ENCODE measurements around the gene NOTCH4.
A peak's percentile ranks its signal among the peaks of the same experiment; 100 is the strongest.
"Not testable (repeated sequence)": the region's sequence is repeated elsewhere in the genome, so short reads cannot be mapped to it uniquely, and the experiment has no call there.

NOTCH4 gene

DNA sequence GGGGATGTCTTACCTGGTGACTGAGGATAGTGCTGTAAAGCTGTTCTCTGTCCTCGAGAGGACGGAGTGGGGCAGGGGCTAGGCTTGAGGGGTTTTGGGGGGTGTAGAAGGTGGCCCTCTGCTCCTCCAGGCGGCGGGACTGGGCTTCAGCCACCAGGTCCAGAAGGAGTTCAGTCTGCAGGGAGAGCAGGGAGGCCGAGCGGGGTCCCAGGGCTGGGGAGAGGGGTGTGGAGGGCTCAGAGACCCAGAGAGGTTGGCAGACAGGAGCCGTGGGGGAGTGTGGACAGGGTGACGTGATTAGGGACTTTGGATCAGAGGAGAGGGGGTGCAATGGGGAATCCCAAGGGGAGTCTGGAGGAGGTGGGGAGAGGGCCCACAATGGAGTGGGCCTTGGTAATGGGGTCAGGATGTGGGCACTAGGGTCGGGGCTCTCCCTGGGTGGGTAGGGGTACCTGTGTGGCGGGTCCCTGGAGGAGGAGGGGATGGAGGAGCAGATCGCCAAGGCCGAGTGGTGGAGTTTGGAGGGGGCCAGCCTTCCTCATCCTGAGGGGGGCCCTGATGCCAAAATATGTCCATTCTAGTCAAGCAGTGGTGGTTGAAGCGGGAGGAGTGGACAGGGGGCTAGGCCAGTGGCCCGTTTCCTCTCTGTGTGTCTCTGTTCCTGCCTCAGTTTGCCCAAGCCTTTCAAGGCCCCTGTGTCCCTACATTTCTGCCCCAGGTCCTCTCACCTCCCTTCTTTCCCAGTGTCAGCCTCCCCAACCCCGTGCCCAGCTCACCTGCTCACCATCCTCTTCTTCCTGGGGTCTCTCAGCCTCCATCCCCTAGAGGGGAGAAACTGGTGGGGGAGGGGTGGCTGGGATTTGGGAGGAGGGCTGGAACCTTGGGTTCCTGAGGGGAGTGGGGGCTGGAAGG is 31.9 kb downstream of the NOTCH4 start:
- Mint-ChIP-seq H3K4me1 (peaks cover 66% of the 10 kb centered on the region), H3K9me3 (no peaks in the 10 kb centered on the region), H3K27ac (peak overlapping the region; percentile 92), H3K4me3 (peak overlapping the region; percentile 85), H3K36me3 (peaks cover 32% of the 10 kb centered on the region), H3K27me3 (no peaks in the 10 kb centered on the region)
- no peak for ATAC-seq

- H3K36me3 Mint-ChIP-seq: peaks cover 40% of the 10 kb centered on the region
- no peak for ATAC-seq
- peak overlapping the region; percentile 92 for H3K27ac Mint-ChIP-seq
- peaks cover 69% of the 10 kb centered on the region for H3K4me1 Mint-ChIP-seq
- no peaks in the 10 kb centered on the region for H3K9me3 Mint-ChIP-seq
- H3K4me3 Mint-ChIP-seq: peak overlapping the region; percentile 85
- H3K27me3 Mint-ChIP-seq: no peaks in the 10 kb centered on the region
Observed at GRCh38 chr6:32190911-32191677, 32.8 kb downstream of the NOTCH4 start.

GRCh38 chr6:32190054-32190851 is 33.6 kb downstream of the NOTCH4 start, which contains the start of gene PBX2:
Gene PBX2 (minus strand): TSS chr6:32190202. CDS start chr6:32189915, 287 bp downstream.
- peaks cover 47% of the 10 kb centered on the region for H3K36me3 Mint-ChIP-seq
- H3K4me1 Mint-ChIP-seq: peaks cover 75% of the 10 kb centered on the region

DNA sequence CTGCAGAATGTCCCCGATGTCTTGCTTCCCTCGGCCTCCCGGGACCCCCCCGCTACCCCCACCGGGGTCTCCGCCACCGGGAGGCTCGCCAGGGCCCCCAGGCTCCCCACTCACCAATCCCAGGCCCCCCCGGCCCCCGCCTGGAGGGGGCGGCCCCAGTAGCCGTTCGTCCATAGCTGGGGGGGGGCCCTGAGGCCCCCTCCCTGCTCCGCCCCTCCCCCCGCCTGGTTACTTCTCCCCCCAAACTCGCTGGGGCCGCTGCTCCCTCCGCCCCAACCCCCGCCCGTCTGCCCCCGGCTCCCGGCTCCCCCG is 34.2 kb downstream of the NOTCH4 start:
- ATAC-seq: peak; percentile 49
- H3K4me3 Mint-ChIP-seq: peak overlapping the region; percentile 85
- H3K27ac Mint-ChIP-seq: peak overlapping the region; percentile 92
- peaks cover 69% of the 10 kb centered on the region for H3K4me1 Mint-ChIP-seq
- no peaks in the 10 kb centered on the region for H3K27me3 Mint-ChIP-seq
- H3K9me3 Mint-ChIP-seq: no peaks in the 10 kb centered on the region
- peaks cover 47% of the 10 kb centered on the region for H3K36me3 Mint-ChIP-seq

More at GRCh38 chr6:32190054-32190851, 33.6 kb downstream of the NOTCH4 start, which contains the start of gene PBX2:
- peak; percentile 87 for ATAC-seq
- Mint-ChIP-seq H3K27me3 (no peaks in the 10 kb centered on the region), H3K27ac (peak within 1 kb of the TSS; percentile 92), H3K9me3 (no peaks in the 10 kb centered on the region), H3K4me3 (peak within 1 kb of the TSS; percentile 85)

- Mint-ChIP-seq H3K36me3 (peaks cover 47% of the 10 kb centered on the region), H3K4me3 (peak overlapping the region; percentile 85)
Observed at GRCh38 chr6:32189069-32189741, 34.7 kb downstream of the NOTCH4 start.

GRCh38 chr6:32188381-32189068 is 35.3 kb downstream of the NOTCH4 start:
- H3K36me3 Mint-ChIP-seq: peaks cover 47% of the 10 kb centered on the region
- H3K9me3 Mint-ChIP-seq: no peaks in the 10 kb centered on the region
- no peaks in the 10 kb centered on the region for H3K27me3 Mint-ChIP-seq
- peaks cover 59% of the 10 kb centered on the region for H3K4me1 Mint-ChIP-seq
- H3K4me3 Mint-ChIP-seq: peak overlapping the region; percentile 85
- H3K27ac Mint-ChIP-seq: peak overlapping the region; percentile 92
- no peak for ATAC-seq

More at GRCh38 chr6:32189069-32189741, 34.7 kb downstream of the NOTCH4 start:
- Mint-ChIP-seq H3K9me3 (no peaks in the 10 kb centered on the region), H3K27ac (peak overlapping the region; percentile 92), H3K27me3 (no peaks in the 10 kb centered on the region), H3K4me1 (peaks cover 65% of the 10 kb centered on the region)
- ATAC-seq: no peak

DNA sequence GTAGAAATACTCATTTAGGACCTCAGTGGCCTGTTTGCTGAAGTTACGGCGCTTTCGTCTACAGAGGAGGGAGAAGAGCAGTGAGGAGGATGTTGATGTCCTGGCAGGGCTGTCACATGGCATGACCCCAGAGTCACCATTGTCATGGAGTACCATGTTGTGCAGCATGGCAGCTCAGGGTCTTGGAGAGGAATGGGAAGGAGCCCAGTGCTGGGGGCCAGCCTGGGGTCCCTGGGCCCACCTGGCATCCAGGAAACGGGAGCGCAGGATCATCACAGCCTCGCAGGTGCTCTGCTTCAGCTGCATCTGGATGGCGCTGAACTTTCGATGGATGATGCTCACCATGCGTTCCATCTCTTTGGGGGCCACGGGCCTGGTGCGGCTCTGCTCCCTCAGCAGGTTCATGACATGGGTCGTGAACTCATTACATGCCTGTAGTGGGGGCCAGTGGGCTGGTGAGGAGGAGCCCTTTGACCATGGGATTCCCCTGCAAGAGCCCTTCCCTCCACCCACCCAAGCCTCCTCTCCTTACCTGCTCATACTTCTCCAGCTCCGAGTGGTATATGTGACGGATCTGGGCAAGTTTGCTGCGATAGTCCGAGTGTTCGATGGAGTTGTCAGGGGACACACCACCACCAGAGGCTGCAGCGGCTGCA is 36.0 kb downstream of the NOTCH4 start:
- H3K9me3 Mint-ChIP-seq, H3K27me3 Mint-ChIP-seq, ATAC-seq: not testable (repeated sequence)
- Mint-ChIP-seq H3K4me1 (peaks cover 53% of the 10 kb centered on the region), H3K36me3 (peaks cover 48% of the 10 kb centered on the region), H3K27ac (peak overlapping the region; percentile 92), H3K4me3 (peak overlapping the region; percentile 11)

GRCh38 chr6:32187009-32187709 is 36.7 kb downstream of the NOTCH4 start:
- peaks cover 55% of the 10 kb centered on the region for H3K4me1 Mint-ChIP-seq
- no peak for ATAC-seq
- no peaks in the 10 kb centered on the region for H3K27me3 Mint-ChIP-seq
- no peaks in the 10 kb centered on the region for H3K9me3 Mint-ChIP-seq
- peak overlapping the region; percentile 11 for H3K4me3 Mint-ChIP-seq
- H3K36me3 Mint-ChIP-seq: peaks cover 53% of the 10 kb centered on the region
- peak overlapping the region; percentile 92 for H3K27ac Mint-ChIP-seq

GRCh38 chr6:32186151-32186840 is 37.6 kb downstream of the NOTCH4 start:
- Mint-ChIP-seq H3K36me3 (peaks cover 49% of the 10 kb centered on the region), H3K4me1 (peaks cover 53% of the 10 kb centered on the region), H3K27ac (peak overlapping the region; percentile 92), H3K4me3 (peak overlapping the region; percentile 10)
- ATAC-seq, H3K9me3 Mint-ChIP-seq, H3K27me3 Mint-ChIP-seq: not testable (repeated sequence)

DNA sequence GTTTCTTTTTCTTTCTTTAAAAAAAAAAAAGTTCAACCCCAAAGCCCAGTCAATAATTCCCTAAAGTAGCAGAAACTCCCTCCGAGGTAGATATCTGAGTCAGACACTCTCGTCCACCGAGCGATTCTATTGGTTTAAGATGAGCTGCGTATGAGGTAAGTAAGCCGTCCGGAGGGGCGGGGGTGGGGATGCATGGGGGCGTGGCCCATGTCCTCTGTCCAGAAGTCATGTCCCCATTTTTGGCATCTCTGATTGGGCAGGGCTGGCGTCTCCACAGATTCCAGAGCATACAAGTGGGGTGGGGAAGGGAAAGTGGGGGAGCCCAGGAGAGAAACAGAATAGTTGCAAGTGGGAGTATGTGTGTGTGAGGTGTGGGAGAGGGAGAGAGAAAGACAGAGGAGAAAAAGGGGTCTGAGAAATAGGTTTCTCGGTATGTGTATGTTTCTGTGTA is 38.2 kb downstream of the NOTCH4 start:
- ATAC-seq: peak; percentile 53
- H3K27me3 Mint-ChIP-seq, H3K9me3 Mint-ChIP-seq: not testable (repeated sequence)
- Mint-ChIP-seq H3K27ac (peak overlapping the region; percentile 92), H3K36me3 (peaks cover 47% of the 10 kb centered on the region), H3K4me1 (peaks cover 53% of the 10 kb centered on the region), H3K4me3 (peak overlapping the region; percentile 10)

- peaks cover 65% of the 10 kb centered on the region for H3K4me1 Mint-ChIP-seq
- H3K9me3 Mint-ChIP-seq: no peaks in the 10 kb centered on the region
- no peak within 1 kb of the TSS for H3K27ac Mint-ChIP-seq
- peaks cover 52% of the 10 kb centered on the region for H3K36me3 Mint-ChIP-seq
- no peak within 1 kb of the TSS for H3K4me3 Mint-ChIP-seq
- ATAC-seq: no peak
- no peaks in the 10 kb centered on the region for H3K27me3 Mint-ChIP-seq
Observed at GRCh38 chr6:32184084-32184640, 39.7 kb downstream of the NOTCH4 start, which contains the start of gene AGER. Gene AGER (minus strand): TSS chr6:32184253. CDS start chr6:32184222, 31 bp downstream.

GRCh38 chr6:32183483-32184083 is 40.3 kb downstream of the NOTCH4 start:
- Mint-ChIP-seq H3K27ac (no peak overlapping the region), H3K27me3 (no peaks in the 10 kb centered on the region), H3K4me1 (peaks cover 65% of the 10 kb centered on the region), H3K4me3 (no peak overlapping the region), H3K9me3 (no peaks in the 10 kb centered on the region), H3K36me3 (peaks cover 52% of the 10 kb centered on the region)
- ATAC-seq: no peak
